Breast epithelium (tissue), 4 donors: ENCODE data around the gene GDAP1L1. TPM values are rescaled to one million over a fixed set of nuclear protein-coding genes. Genes with fewer than 3 reads are reported as not detected.

ENCODE experiments used
- DNase-seq, 2 donors: peaks; one replicate each; pipeline ENCODE4 v3.0.0-alpha.2; 2019; ENCODE audit warnings: low spot score in 2 of 2
- H3K27ac ChIP-seq, 2 donors: fragments of 200-600 bp; sonication (generic) in 1 of 2; one replicate each; pipeline ENCODE4 v1.5.1; 2016 to 2019; ENCODE audit warnings: mild to moderate bottlenecking in 1 of 2
- H3K27me3 ChIP-seq, 2 donors: fragments of 200-600 bp; sonication (generic) in 1 of 2; one replicate each; pipeline versions ENCODE4 v1.5.1 to v1.6.0; 2017 to 2019; ENCODE audit warnings: control low read depth in 1 of 2, mild to moderate bottlenecking in 1 of 2
- H3K36me3 ChIP-seq: fragments of 200-600 bp; one replicate; pipeline ENCODE4 v1.5.1; 2019
- H3K4me1 ChIP-seq, 2 donors: fragments of 200-600 bp; sonication (generic); one replicate each; pipeline ENCODE4 v1.5.1; 2016 to 2019; ENCODE audit warnings: control low read depth in 1 of 2
- H3K4me3 ChIP-seq, 3 donors: fragments of 200-600 bp; sonication (generic); 1 replicate in 2 of 3; 2 replicates in 1 of 3; pipeline ENCODE4 v1.5.1; 2016 to 2019; ENCODE audit warnings: mild to moderate bottlenecking in 3 of 3, moderate library complexity in 2 of 3
- H3K9me3 ChIP-seq, 2 donors: fragments of 200-600 bp; sonication (generic) in 1 of 2; one replicate each; pipeline ENCODE4 v1.5.1; 2016 to 2019; ENCODE audit warnings: control low read depth in 1 of 2
- CTCF ChIP-seq, 3 donors: fragments of 450-650 bp; IDR thresholded peaks; one replicate each; pipeline ENCODE4 v1.5.1; 2016 to 2017; ENCODE audit warnings: antibody characterized with exemption in 3 of 3, mild to moderate bottlenecking in 3 of 3, moderate library complexity in 3 of 3
- POLR2A ChIP-seq: fragments of 450-650 bp; IDR thresholded peaks from one replicate; pipeline ENCODE4 v1.6.1; 2016; ENCODE audit warnings: antibody characterized with exemption, mild to moderate bottlenecking, moderate library complexity
- POLR2AphosphoS5 ChIP-seq, 3 donors: sonication (generic); formaldehyde crosslinking; IDR thresholded peaks; one replicate each; pipeline ENCODE4 v1.6.1; 2017; ENCODE audit warnings: antibody characterized with exemption in 3 of 3
- intact Hi-C: fragments of 100-400 bp; cut with DNase I; formaldehyde crosslinking; loops from one replicate; pipeline ENCODE4 v1.15.1; 2023; ENCODE audit warnings: low total_unique reads
- total RNA-seq, 3 donors: library from RNA; depleted of rRNA; stranded (reverse); fragments of >200 nt; gene quantifications; one replicate each; pipeline ENCODE4 v1.1.0, GENCODE V29; 2016

Gene GDAP1L1
- total RNA-seq, 3 donors from 2014 or later: not detected

GRCh38 chr20:44258226-44258890 lies 11.2 kb downstream of the GDAP1L1 start:
- TF ChIP-seq POLR2AphosphoS5 (IDR thresholded peaks at IDR 0.05) (no peak), POLR2A (no peak), CTCF (IDR thresholded peaks at IDR 0.05) (no peak)
- no peak for DNase-seq

GRCh38 chr20:44264287-44264686 lies 17.2 kb downstream of the GDAP1L1 start:
- Histone ChIP-seq H3K27me3 (no peaks in the 10 kb centered on the region), H3K9me3 (no peaks in the 10 kb centered on the region), H3K4me3 (no peak overlapping the region), H3K27ac (no peak overlapping the region), H3K4me1 (no peaks in the 10 kb centered on the region), H3K36me3 (no peaks in the 10 kb centered on the region)
- intact Hi-C loops: no loop called here
- DNase-seq: no peak
- TF ChIP-seq CTCF (IDR thresholded peaks at IDR 0.05): no peak

More at GRCh38 chr20:44258226-44258890, 11.2 kb downstream of the GDAP1L1 start:
- Histone ChIP-seq H3K4me3 (no peak overlapping the region), H3K27me3 (no peaks in the 10 kb centered on the region), H3K36me3 (no peaks in the 10 kb centered on the region), H3K4me1 (no peaks in the 10 kb centered on the region), H3K9me3 (no peaks in the 10 kb centered on the region), H3K27ac (no peak overlapping the region)
- intact Hi-C loops: no loop called here

GRCh38 chr20:44268802-44269201 lies 21.7 kb downstream of the GDAP1L1 start:
- Histone ChIP-seq H3K4me1 (no peaks in the 10 kb centered on the region), H3K27ac (no peak overlapping the region), H3K9me3 (no peaks in the 10 kb centered on the region), H3K27me3 (no peaks in the 10 kb centered on the region), H3K4me3 (no peak overlapping the region), H3K36me3 (no peaks in the 10 kb centered on the region)
- intact Hi-C loops: no loop called here
- DNase-seq: no peak
- TF ChIP-seq CTCF (IDR thresholded peaks at IDR 0.05) (no peak), POLR2A (no peak), POLR2AphosphoS5 (IDR thresholded peaks at IDR 0.05) (no peak)

GRCh38 chr20:44271915-44272663 lies 25.0 kb downstream of the GDAP1L1 start:
- DNase-seq: no peak
- no peaks in the 10 kb centered on the region for H3K9me3 ChIP-seq
- H3K4me1 ChIP-seq: no peaks in the 10 kb centered on the region
- TF ChIP-seq CTCF (IDR thresholded peaks at IDR 0.05): no peak
- TF ChIP-seq POLR2A: no peak
- no peak for TF ChIP-seq POLR2AphosphoS5 (IDR thresholded peaks at IDR 0.05)
- H3K27ac ChIP-seq: no peak overlapping the region
- no peak overlapping the region for H3K4me3 ChIP-seq
- intact Hi-C loops: no loop called here
- no peaks in the 10 kb centered on the region for H3K36me3 ChIP-seq
- H3K27me3 ChIP-seq: no peaks in the 10 kb centered on the region
